ENCODE results near the gene TUB.

- TF ChIP-seq CTCF (IDR thresholded peaks at IDR 0.05) (no peak), POLR2A (IDR thresholded peaks at IDR 0.05) (no peak)
Observed at GRCh38 chr11:8082391-8083087, 1.5 kb downstream of the TUB start.
